Effector memory CD4-positive, alpha-beta T cell (primary cell): ENCODE results near the gene FLRT1.

Source experiments
- DNase-seq, 3 donors: peaks; one replicate each; pipeline ENCODE4 v3.0.0-alpha.2; 2020
- H3K27ac ChIP-seq: 2 replicates; pipeline ENCODE4 v1.7.0; 2013; ENCODE audit warnings: mild to moderate bottlenecking, low read length, moderate library complexity; ENCODE audit not compliant: insufficient read depth, poor library complexity, severe bottlenecking
- H3K27me3 ChIP-seq: replicated peaks from 2 replicates; pipeline ENCODE4 v1.7.0; 2013; ENCODE audit warnings: mild to moderate bottlenecking, low read length; ENCODE audit not compliant: insufficient read depth, control insufficient read depth, poor library complexity, severe bottlenecking
- H3K36me3 ChIP-seq: 2 replicates; pipeline ENCODE4 v1.7.0; 2013; ENCODE audit warnings: mild to moderate bottlenecking, low read length, moderate library complexity; ENCODE audit not compliant: control insufficient read depth, insufficient read depth
- H3K4me1 ChIP-seq: 2 replicates; pipeline ENCODE4 v1.7.0; 2013; ENCODE audit warnings: low read length, mild to moderate bottlenecking; ENCODE audit not compliant: control insufficient read depth, insufficient read depth, poor library complexity, severe bottlenecking
- H3K4me3 ChIP-seq: 2 replicates; pipeline ENCODE4 v1.7.0; 2013; ENCODE audit warnings: low read length, low read depth, mild to moderate bottlenecking; ENCODE audit not compliant: insufficient read depth, poor library complexity, severe bottlenecking
- H3K9me3 ChIP-seq: 2 replicates; pipeline ENCODE4 v1.7.0; 2013; ENCODE audit warnings: mild to moderate bottlenecking, low read length, moderate library complexity; ENCODE audit not compliant: control insufficient read depth

Gene FLRT1

DNA sequence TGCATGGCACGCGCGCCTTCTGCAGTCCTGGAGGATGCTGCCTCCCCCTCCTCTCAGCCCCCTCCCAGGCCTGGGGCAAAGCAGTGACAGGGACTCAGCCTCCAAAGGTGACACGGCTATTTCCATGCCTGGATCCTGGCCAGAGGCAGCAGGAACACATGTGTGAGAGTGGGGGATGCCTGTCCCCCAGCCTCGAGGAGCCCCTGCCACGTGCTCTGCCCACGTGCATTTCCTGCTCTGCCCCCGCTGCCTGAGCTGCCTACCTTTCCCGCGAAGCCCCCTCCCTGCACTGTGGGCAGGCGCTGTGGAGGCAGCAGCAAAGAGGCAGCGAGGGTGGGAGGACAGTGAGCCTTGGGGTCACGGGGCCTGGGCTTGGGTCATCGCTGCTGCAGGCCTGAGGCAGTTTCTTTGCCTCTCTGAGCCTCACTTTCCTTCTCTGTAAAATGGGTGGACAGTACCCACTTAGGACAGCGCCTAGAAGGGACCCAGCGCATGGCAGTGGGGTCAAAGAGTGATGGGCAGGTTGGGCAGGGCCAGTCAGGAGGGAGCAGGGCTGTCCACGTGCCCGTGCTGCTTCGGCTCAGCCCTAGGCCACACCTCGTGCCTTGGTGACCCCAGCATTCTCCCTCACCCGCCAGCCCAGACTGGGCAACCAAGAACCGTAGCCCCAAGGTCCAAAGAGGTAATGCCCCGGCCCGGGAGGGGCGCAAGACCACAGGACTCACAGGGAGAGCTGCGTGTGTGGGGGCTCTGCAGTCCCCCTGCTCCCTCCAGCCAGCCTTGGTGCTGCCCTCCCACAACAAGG is 48.6 kb downstream of the FLRT1 start:
- no peak for DNase-seq
- Histone ChIP-seq H3K27me3 (no peaks in the 10 kb centered on the region), H3K4me1 (no peaks in the 10 kb centered on the region)

DNA sequence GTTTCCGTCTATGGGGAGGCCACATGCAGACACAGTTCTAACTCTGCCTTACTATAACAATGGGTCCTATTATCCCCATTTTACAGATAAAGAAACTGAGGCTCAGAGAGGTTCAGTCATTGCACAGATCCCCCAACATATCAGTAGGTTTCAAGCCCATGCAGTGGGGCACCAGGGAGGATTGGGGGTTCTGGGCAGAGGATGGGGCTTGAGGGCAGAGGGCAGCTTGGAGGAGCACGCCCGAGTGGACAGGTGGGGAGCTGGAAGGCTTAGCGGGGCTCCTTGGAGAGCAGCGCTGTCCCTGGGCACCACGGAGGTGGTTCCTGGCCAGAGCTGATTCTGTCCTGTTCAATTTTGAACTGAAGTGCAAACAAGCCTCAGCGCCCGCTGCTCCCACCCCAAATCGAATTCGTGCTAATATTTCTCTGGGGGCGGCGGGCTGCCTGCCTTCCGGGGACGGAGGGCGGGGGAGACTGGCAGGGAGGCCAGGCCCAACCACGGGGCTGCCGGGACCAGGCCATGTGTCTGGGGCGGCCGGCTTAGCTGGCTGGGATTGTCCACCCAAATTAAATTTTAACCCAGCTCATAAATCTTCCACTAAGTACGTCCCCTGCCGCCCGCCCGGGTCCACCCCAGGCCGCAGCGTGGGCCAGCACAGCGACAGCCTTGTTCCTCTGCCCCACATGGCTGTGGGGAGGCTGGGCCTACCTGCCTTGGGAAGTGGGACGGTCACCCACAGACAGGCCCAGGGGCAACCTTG is 49.4 kb downstream of the FLRT1 start:
- no peaks in the 10 kb centered on the region for H3K4me1 ChIP-seq
- no peak overlapping the region for H3K4me3 ChIP-seq
- H3K36me3 ChIP-seq = no peaks in the 10 kb centered on the region
- no peaks in the 10 kb centered on the region for H3K9me3 ChIP-seq
- no peaks in the 10 kb centered on the region for H3K27me3 ChIP-seq
- DNase-seq = no peak
- H3K27ac ChIP-seq = no peak overlapping the region

More for the DNA sequence above, 48.6 kb downstream of the FLRT1 start:
- Histone ChIP-seq H3K27ac (no peak overlapping the region), H3K9me3 (no peaks in the 10 kb centered on the region), H3K36me3 (no peaks in the 10 kb centered on the region), H3K4me3 (no peak overlapping the region)
